NCI-H345 (cell line): ENCODE results near the gene UNC45A.
"Not testable (repeated sequence)": the region's sequence is repeated elsewhere in the genome, so short reads cannot be mapped to it uniquely, and the experiment has no call there.

ENCODE experiments used
- DNase-seq: peaks from one replicate; lab custom pipeline; 2025; lab: John Stamatoyannopoulos, UW

Gene UNC45A, protein sequence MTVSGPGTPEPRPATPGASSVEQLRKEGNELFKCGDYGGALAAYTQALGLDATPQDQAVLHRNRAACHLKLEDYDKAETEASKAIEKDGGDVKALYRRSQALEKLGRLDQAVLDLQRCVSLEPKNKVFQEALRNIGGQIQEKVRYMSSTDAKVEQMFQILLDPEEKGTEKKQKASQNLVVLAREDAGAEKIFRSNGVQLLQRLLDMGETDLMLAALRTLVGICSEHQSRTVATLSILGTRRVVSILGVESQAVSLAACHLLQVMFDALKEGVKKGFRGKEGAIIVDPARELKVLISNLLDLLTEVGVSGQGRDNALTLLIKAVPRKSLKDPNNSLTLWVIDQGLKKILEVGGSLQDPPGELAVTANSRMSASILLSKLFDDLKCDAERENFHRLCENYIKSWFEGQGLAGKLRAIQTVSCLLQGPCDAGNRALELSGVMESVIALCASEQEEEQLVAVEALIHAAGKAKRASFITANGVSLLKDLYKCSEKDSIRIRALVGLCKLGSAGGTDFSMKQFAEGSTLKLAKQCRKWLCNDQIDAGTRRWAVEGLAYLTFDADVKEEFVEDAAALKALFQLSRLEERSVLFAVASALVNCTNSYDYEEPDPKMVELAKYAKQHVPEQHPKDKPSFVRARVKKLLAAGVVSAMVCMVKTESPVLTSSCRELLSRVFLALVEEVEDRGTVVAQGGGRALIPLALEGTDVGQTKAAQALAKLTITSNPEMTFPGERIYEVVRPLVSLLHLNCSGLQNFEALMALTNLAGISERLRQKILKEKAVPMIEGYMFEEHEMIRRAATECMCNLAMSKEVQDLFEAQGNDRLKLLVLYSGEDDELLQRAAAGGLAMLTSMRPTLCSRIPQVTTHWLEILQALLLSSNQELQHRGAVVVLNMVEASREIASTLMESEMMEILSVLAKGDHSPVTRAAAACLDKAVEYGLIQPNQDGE

DNA sequence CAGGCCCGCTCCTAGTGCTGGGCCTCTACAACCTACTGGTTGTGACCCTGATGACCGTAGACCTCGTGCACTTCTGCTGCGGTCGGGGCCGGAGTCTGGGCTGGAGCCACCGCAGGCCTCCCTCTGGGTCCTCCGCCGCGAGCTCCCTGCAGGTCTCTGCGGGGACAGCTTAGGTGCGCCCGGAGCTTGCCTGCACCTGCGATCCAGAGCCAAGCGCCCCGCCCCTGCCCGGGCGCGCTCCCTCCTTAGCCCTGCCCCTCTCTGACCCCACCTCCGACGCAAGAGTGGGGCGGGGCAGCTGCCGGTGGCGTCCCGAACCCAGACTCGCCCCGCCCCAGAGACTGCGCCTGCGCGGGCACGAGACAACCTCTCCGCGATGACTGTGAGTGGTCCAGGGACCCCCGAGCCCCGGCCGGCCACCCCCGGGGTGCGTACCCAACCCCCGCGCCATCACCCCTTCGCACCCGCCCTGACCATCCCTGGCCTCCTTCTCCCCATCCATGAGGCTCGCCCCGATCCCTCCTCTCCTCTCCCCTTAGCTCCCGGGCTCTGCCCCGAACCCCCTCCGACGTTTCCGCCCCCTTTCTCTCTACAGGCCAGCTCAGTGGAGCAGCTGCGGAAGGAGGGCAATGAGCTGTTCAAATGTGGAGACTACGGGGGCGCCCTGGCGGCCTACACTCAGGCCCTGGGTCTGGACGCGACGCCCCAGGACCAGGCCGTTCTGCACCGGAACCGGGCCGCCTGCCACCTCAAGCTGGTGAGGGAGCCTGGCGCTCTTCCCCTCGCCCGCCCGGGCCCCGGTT lies at the start of gene UNC45A:
TSS of gene UNC45A (plus strand) at position 337 of the 803 bp plus-strand sequence. CDS start at position 377, 40 bp downstream.
- DNase-seq, result peak; percentile 92

DNA sequence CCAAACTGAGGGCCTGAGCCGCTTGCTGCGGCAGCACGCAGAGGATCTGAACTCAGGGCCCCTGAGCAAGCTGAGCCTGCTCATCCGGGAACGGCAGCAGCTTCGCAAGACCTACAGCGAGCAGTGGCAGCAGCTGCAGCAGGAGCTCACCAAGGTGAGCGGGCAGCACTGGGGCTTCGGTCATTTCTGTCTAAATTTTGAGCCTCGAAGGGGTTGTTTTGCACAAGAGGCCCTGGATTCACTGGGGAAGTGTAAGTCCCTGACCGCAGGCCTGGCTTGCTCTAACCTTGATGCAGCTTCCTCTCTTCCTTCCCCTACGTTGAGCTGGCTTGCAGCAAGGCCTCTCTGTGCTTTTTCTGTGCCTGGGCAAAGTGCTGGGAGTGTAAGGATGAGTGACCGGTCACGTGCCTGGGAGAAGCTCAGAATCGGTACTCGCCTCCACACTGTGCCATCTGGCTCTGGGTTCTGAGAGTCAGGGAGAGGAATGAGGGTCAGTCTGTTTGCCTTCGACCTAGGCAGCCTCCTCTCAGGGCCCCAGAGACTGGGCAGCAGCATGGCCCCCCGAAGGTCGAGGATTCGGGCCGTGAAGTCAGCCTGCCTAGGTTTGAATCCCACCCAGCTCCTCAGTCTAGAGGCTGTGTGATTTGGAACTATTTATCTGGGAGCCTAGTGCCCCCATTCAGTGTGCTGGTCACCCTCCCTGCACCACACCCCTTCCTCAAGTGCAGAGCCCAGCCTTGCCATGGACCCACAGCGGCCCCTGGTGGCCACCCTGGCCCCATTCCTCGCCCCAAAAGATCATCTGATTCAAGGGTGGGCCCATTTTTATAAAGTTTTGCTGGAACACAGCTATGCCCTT lies 49.4 kb upstream of the UNC45A start:
- peak; percentile 39 for DNase-seq

DNA sequence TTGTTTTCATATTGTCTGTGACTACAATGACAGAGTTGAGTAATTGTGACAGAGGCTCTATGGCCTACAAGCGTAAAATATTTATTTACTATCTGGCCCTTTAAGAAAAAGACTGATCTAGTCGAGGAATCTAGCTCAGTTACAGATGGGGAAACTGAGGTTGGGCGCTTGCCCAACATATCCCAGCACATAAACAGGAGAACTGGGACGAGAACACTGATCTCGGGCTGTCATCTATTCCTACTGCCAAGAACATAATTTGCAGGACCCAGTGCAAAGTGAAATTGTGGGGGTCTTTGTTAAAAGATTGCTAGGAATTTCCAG lies 48.8 kb upstream of the UNC45A start:
- no peak for DNase-seq

GRCh38 chr15:90887037-90887481 lies 48.0 kb upstream of the UNC45A start:
- DNase-seq, result no peak

GRCh38 chr15:90889313-90889730 lies 45.8 kb upstream of the UNC45A start:
- DNase-seq, result no peak

DNA sequence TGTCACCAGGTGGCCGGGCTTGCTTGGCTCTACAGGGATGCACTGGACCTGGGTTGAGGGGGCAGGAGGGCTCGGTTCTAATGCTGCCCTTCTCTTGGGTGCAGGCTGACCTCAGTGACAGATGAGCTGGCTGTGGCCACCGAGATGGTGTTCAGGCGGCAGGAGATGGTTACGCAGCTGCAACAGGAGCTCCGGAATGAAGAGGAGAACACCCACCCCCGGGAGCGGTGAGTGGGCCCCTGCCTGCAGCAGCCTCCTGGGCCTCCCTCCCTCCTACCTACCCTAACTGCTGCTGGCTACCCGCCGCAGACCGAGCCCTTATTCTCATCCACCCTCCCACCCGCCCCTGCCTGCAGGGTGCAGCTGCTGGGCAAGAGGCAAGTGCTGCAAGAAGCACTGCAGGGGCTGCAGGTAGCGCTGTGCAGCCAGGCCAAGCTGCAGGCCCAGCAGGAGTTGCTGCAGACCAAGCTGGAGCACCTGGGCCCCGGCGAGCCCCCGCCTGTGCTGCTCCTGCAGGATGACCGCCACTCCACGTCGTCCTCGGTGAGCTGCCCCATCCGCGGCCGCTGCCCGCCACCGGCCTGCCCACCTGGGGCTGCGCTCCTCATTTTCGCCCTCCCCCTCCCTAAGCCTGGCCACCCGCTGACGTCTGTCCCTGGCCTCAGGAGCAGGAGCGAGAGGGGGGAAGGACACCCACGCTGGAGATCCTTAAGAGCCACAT lies 45.2 kb upstream of the UNC45A start:
- DNase-seq, result no peak

DNA sequence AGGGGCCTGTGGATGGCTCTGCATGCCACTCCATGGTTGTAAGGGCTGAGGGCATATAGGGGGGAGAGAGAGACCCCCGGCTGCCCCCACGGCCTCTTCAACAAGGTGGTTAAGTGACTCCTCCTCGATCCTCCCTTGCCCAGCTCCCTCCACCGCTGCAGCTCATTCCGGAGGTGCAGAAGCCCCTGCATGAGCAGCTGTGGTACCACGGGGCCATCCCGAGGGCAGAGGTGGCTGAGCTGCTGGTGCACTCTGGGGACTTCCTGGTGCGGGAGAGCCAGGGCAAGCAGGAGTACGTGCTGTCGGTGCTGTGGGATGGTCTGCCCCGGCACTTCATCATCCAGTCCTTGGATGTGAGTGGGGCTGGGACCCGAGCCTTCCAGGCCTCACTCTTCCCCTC lies 44.2 kb upstream of the UNC45A start:
- no peak for DNase-seq

DNA sequence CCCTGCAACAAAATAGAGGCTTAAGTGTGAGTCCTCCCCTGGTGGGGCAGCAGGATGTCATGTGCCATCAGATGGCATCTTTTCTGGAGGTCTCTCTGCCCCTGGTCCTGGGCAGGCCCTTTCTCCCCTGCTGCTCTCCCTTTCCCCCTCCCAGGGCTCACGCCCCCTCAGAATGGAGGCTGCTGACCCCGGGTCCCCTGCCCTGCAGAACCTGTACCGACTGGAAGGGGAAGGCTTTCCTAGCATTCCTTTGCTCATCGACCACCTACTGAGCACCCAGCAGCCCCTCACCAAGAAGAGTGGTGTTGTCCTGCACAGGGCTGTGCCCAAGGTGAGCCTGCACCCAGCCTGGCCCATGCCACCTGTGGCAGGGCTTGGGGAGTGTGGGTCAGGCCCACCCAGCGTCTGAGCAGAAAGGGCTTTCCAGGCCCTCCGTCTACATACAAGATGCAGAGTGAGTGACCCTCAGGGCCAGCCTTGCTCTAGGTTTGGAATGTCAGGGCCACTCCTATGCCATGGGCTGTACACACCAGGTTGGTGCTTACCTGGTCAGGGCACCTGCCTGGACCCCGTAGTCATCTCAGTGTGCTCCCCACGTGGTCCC lies 43.6 kb upstream of the UNC45A start:
- DNase-seq, result no peak

GRCh38 chr15:90892023-90892422 lies 43.1 kb upstream of the UNC45A start:
- DNase-seq, result no peak

DNA sequence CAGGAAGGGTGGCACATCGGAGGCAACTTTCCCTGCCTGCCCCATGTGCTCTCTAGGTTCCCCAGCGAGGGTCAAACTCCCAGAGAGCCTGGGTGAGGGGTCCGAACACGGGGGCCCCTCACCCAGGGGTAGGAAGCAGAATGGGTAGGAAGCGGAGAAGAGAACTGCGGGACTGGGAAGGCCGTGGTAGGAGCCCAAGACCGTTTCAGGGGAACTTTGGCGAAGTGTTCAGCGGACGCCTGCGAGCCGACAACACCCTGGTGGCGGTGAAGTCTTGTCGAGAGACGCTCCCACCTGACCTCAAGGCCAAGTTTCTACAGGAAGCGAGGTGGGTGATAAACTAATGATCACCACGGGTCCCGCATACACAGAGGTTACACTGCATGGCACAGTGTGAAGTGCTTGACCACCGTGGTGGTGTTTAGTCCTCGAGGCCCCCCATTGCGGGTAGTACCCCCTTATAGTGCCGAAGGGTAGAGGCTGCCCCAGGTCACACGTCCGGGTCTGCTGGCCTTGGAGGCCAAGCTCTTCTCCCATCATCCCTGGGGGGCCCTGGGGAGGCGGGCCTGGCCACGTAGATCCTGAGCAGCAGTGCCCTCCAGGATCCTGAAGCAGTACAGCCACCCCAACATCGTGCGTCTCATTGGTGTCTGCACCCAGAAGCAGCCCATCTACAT lies 42.4 kb upstream of the UNC45A start:
- DNase-seq, result no peak

- no peak for DNase-seq
Measured at GRCh38 chr15:90893175-90894090, 41.7 kb upstream of the UNC45A start.

- peak; percentile 25 for DNase-seq
Measured at GRCh38 chr15:90895571-90896117, 39.4 kb upstream of the UNC45A start.

- DNase-seq, result not testable (repeated sequence)
Measured at GRCh38 chr15:90897131-90897655, 37.9 kb upstream of the UNC45A start.

DNA sequence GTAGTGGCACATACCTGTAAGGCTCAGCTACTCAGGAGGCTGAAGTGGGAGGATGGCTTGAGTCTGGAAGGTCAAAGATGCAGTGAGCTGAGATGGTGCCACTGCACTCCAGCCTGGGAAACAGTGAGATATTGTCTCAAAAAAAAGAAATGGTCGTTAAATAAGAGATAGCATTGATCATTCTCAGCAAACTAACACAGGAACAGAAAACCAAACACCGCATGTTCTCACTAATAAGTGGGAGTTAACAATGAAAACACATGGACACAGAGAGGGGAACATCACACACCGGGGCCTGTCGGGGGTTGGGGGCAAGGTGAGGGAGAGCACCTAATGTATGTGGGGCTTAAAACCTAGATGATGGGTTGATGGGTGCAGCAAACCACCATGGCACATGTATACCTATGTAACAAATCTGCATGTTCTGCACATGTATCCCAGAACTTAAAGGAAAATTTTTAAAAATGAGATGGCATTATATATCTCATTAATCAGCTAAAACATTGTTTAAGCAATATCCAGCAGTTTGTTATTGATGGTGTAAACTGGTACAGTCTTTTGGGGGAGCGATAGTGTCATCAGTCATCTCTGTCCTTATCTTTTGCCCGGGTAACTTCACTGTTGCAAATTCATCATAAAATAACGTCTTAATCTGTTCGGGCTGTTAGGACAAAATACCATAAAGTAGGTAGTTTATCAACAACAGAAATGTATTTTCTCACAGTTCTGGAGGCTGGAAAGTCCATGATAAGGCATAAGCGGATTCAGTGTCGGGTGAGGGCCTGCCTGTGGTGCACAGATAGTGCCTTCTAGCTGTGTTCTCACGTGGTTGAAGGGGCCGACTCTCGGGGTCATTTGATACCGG lies 33.7 kb upstream of the UNC45A start:
- no peak for DNase-seq

DNA sequence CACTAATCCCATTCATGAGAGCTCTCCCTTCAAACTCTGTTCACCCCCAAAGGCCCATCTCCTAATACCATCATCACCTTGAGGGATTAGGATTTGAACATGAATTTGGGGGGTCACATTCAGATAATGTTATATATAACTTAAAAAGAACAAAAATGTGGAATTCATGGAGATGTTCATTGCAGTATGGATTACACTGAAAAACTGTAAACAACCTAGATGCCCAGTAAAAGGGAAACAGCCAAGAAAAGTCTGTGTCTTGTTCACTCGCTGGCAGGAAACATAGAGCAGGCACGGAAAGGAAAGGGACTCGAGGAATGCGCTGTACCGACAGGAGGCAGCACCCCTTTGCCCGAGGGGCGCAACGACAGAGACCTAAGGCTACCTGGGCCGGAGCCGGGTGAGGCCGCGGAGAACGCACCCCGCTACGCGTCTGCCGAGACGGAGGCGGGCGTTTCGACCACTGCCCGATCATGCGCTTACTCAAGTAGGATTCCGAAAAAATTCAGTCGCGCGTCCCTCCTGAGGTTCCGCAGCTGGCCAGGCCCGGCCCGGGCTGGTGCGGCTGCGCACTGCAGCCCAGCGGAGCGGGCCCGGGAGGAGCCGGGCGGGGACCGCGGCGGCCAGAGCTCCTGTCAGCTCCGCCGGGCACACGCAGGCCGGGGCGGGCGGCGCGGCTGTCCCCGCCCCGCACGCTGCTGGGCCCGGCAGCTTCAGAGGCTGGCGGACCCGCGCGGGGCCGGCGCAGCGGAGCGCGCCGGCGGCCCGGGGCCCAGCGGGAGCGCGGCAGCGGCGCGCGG lies 32.8 kb upstream of the UNC45A start:
- peak; percentile 69 for DNase-seq
